Measurements from ENCODE around the gene ZFP92.

- no peak for TF ChIP-seq CTCF (IDR thresholded peaks at IDR 0.05)
- no peak for TF ChIP-seq POLR2A (IDR thresholded peaks at IDR 0.05)
Measured at GRCh38 chrX:153454901-153455550, 43.8 kb downstream of the ZFP92 start.

All from gastroesophageal sphincter (tissue), 3 donors.